Heart right ventricle (tissue), 16 donors: Measurements from ENCODE around the gene OPN1MW3. TPM values are rescaled to one million over a fixed set of nuclear protein-coding genes. Genes with fewer than 3 reads are reported as not detected.
"Not testable (repeated sequence)": the region's sequence is repeated elsewhere in the genome, so short reads cannot be mapped to it uniquely, and the experiment has no call there.

Experiments used
- ATAC-seq, 8 donors: fragments of 200-7000 bp; cut with Tn5 transposase; one replicate each; pipeline ENCODE4 v1.9.1; 2020; ENCODE audit warnings: mild to moderate bottlenecking in 8 of 8, moderate library complexity in 8 of 8, moderate number of reproducible peaks in 1 of 8
- DNase-seq, 2 donors: peaks; one replicate each; pipeline ENCODE4 v3.0.0-alpha.2; 2020
- H3K27ac ChIP-seq, 10 donors: fragments of 200-600 bp; sonication (generic) in 2 of 10; one replicate each; pipeline versions ENCODE4 v1.5.0 to v1.8.0; 2020 to 2022; ENCODE audit warnings: mild to moderate bottlenecking in 3 of 10
- H3K27me3 ChIP-seq, 7 donors: fragments of 200-600 bp; one replicate each; pipeline ENCODE4 v1.8.0; 2021 to 2022; ENCODE audit warnings: mild to moderate bottlenecking in 2 of 7
- H3K36me3 ChIP-seq, 9 donors: fragments of 200-600 bp; sonication (generic) in 1 of 9; one replicate each; pipeline versions ENCODE4 v1.5.0 to v1.8.0; 2020 to 2022; ENCODE audit warnings: mild to moderate bottlenecking in 2 of 9
- H3K4me1 ChIP-seq, 9 donors: fragments of 200-600 bp; sonication (generic) in 1 of 9; one replicate each; pipeline versions ENCODE4 v1.5.0 to v1.8.0; 2020 to 2022; ENCODE audit warnings: mild to moderate bottlenecking in 4 of 9
- H3K4me3 ChIP-seq, 10 donors: fragments of 200-600 bp; sonication (generic) in 2 of 10; one replicate each; pipeline versions ENCODE4 v1.5.0 to v1.8.0; 2020 to 2022; ENCODE audit warnings: mild to moderate bottlenecking in 7 of 10, moderate library complexity in 2 of 10
- H3K9me3 ChIP-seq, 11 donors: fragments of 200-600 bp in 10 of 11; sonication (generic) in 2 of 11; one replicate each; pipeline versions ENCODE4 v1.5.0 to v1.8.0; 2013 to 2022; ENCODE audit warnings: mild to moderate bottlenecking in 2 of 11, control low read depth in 1 of 11, moderate library complexity in 1 of 11
- WGBS, 2 donors: extraction: QIAGEN DNeasy Blood & Tissue Kit; methylation state at CpG; one replicate each; pipeline ENCODE4 v1.1.7; 2013; ENCODE audit warnings: inconsistent platforms in 1 of 2; 5-methylcytosine and 5-hydroxymethylcytosine counted together
- intact Hi-C, 10 donors: fragments of 100-400 bp; cut with DNase I; formaldehyde crosslinking; loops; one replicate each; pipeline versions ENCODE4 v1.11.1 to v1.14.2; 2022
- polyA plus RNA-seq, 2 donors: library from polyadenylated mRNA; stranded (reverse); fragments of 200-250 nt; gene quantifications; one replicate each; pipeline ENCODE4 v1.2.3, GENCODE V29; 2013
- total RNA-seq, 10 donors: library from RNA; stranded (reverse); fragmentation: NEBNext Ultra II Directional in 3 of 10; extraction: Animal tissue kit (Norgen Biotek cat#: 25700) in 3 of 10; gene quantifications; one replicate each; pipeline versions ENCODE4 v1.2.1 to v1.2.4, GENCODE V29; 2021 to 2023
- TF ChIP-seq, protein P1 (sequence below), 9 donors: fragments of 200-600 bp; sonication (generic) in 2 of 9; IDR thresholded peaks; one replicate each; pipeline versions ENCODE4 v1.5.0 to v1.8.0; 2021 to 2022; ENCODE audit warnings: antibody characterized with exemption in 9 of 9, mild to moderate bottlenecking in 5 of 9, moderate library complexity in 1 of 9
- donor health status: Arrhythmogenic right ventricular cardiomyopathy.
- donor health status: ischemic (EF 13 %, LVEDD 7.1; RV severe dilation, severe dysfunction).
- donor health status: healthy with polysubstance abuse.
- donor health status: DM: no; HTN: yes; CAD: no.
- donor health status: DM: no; HTN: no; CAD: no.
- donor health status: ischemic (EF 25% LVEDD 6.9; RV normal size, moderate dysfunction).
- donor health status: ischemic (EF 25% LVEDD 5.7; RV mildly dilated, moderate dysfunction).
- donor health status: healthy.
- donor health status: DM: yes; HTN: yes; CAD: no.
- donor health status: Ischemic cardiomyopathy.
- donor health status: ischemic (EF 35%, LVEDD 5.7; RV mildly dilated, moderate dysfunction).
- donor health status: nonischemic (EF 11% LVEDD 7.7; RV severe dilation, severe dysfunction).
- donor health status: DM: yes; HTN: yes; CAD: no.
- donor health status: PGD.
- donor health status: ischemic (EF 29% LVEDD 5.4; RV normal size, mild dysfunction).
- donor health status: nonischemic (EF 23%, LVEDD 6.1; RV moderate dilation, normal function).

OPN1MW3 gene
- total and polyA plus RNA-seq, 12 donors, result not detected

DNA sequence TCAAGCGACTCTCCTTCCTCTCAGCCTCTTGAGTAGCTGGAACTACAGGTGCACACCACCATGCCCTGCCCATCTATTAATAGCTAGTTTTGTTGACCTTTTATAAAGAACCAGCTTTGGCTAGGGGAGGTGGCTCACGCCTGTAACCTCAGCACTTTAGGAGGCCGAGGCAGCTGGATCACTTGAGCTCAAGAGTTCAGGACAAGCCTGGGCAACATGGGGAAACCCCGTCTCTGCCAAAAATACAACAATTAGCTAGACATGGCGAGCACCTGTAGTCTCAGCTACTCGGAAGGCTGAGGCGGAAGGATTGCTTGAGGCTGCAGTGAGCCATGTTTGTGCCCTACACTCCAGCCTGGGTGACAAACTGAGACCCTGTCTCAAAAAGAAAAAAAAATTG is 40.9 kb downstream of the OPN1MW3 start:
- DNase-seq (no peak), ATAC-seq (no peak)
- Histone ChIP-seq H3K4me3 (no peak overlapping the region), H3K27ac (no peak overlapping the region), H3K4me1 (no peaks in the 10 kb centered on the region), H3K36me3 (no peaks in the 10 kb centered on the region), H3K27me3 (no peaks in the 10 kb centered on the region), H3K9me3 (peaks cover 0 to 11% (median 0%) of the 10 kb centered on the region in 11 donors)
- intact Hi-C loops, result no loop called here
- WGBS, 2 donors, result 80 to 90% methylated on average over 7 of the region's 7 CpGs
- TF ChIP-seq, protein P1, sequence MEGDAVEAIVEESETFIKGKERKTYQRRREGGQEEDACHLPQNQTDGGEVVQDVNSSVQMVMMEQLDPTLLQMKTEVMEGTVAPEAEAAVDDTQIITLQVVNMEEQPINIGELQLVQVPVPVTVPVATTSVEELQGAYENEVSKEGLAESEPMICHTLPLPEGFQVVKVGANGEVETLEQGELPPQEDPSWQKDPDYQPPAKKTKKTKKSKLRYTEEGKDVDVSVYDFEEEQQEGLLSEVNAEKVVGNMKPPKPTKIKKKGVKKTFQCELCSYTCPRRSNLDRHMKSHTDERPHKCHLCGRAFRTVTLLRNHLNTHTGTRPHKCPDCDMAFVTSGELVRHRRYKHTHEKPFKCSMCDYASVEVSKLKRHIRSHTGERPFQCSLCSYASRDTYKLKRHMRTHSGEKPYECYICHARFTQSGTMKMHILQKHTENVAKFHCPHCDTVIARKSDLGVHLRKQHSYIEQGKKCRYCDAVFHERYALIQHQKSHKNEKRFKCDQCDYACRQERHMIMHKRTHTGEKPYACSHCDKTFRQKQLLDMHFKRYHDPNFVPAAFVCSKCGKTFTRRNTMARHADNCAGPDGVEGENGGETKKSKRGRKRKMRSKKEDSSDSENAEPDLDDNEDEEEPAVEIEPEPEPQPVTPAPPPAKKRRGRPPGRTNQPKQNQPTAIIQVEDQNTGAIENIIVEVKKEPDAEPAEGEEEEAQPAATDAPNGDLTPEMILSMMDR (IDR thresholded peaks at IDR 0.05), result no peak

DNA sequence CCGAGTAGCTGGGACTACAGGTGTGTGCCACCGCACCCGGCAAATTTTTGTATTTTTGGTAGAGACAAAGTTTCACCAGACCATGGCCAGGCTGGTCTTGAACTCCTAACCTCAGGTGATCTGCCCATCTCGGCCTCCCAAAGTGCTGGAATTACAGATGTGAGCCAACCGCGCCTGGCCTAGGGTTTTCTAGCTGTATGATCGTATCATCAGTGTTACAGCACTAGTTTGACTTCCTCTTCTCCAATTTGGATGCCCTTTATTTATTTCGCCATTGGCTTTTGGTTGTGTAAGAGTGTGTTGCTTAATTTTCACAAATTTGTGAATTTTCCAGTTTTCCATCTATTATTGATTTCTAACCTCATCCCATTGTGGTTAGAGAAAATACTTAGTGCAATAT is 43.4 kb downstream of the OPN1MW3 start:
- peaks cover 0 to 8% (median 0%) of the 10 kb centered on the region in 9 donors for H3K4me1 ChIP-seq
- DNase-seq, result no peak
- TF ChIP-seq, protein P1 (IDR thresholded peaks at IDR 0.05), result no peak
- peak overlapping the region in 1 of 10 donors; percentile 43 for H3K27ac ChIP-seq
- intact Hi-C loops, result no loop called here
- peaks cover 0 to 7% (median 0%) of the 10 kb centered on the region in 11 donors for H3K9me3 ChIP-seq
- H3K36me3 ChIP-seq, result no peaks in the 10 kb centered on the region
- H3K27me3 ChIP-seq, result peaks cover 0 to 7% (median 0%) of the 10 kb centered on the region in 7 donors
- WGBS, 2 donors, result 90 to 98% methylated on average over 8 of the region's 8 CpGs
- no peak for ATAC-seq
- H3K4me3 ChIP-seq, result no peak overlapping the region

DNA sequence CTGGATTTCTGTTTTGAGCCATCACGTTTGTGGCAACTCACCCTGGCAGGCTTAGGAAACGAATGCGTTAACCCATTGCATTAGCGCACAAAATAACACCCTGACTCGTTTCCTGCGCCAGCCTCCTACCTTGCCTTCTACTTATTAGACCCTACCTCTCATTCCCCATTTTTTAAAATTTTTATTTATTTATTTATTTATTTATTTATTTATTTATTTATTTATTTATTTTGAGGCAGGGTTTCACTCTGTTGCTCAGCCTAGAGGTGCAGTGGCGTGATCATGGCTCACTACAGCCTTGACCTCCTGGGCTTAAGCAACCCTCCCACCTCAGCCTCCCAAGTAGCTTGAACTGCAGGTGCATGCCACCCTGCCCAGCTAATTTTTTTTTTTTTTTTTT is 45.6 kb downstream of the OPN1MW3 start:
- 88 to 90% methylated on average over 6 to 7 of the region's 7 CpGs for WGBS, 2 donors
- not testable (repeated sequence) for ATAC-seq

DNA sequence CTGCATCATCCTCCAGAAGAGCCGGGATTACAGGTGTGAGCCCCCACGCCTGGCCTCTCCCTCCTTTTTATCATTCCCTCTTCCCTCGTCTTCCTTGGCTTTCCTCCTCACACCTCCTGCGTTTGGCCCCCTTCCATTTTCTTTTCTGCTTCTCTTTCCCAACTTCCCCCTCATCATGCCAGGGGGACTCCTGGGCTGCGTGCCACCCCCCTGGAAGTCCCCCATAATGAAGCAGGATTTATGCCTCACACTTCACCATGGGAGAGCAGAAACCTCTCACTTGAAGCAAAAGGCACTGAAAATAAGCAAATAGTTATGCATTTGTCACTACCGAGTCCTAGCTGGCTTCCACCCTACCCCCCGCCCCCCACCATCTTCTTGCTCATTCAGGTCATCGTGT is 46.1 kb downstream of the OPN1MW3 start:
- no peaks in the 10 kb centered on the region for H3K36me3 ChIP-seq
- no peak overlapping the region for H3K27ac ChIP-seq
- 79 to 83% methylated on average over 8 of the region's 8 CpGs for WGBS, 2 donors
- H3K4me1 ChIP-seq, result peaks cover 0 to 15% (median 0%) of the 10 kb centered on the region in 9 donors
- H3K9me3 ChIP-seq, result no peaks in the 10 kb centered on the region
- TF ChIP-seq, protein P1 (IDR thresholded peaks at IDR 0.05), result no peak
- no peak overlapping the region for H3K4me3 ChIP-seq
- H3K27me3 ChIP-seq, result peaks cover 0 to 16% (median 0%) of the 10 kb centered on the region in 7 donors
- intact Hi-C loops, result no loop called here
- no peak for DNase-seq
- ATAC-seq, result no peak

More for the DNA sequence above, 45.6 kb downstream of the OPN1MW3 start:
- H3K36me3 ChIP-seq, intact Hi-C loops, H3K27ac ChIP-seq, H3K4me1 ChIP-seq, H3K9me3 ChIP-seq, H3K4me3 ChIP-seq, DNase-seq: not testable (repeated sequence)
- H3K27me3 ChIP-seq, result peaks cover 0 to 16% (median 0%) of the 10 kb centered on the region in 7 donors

DNA sequence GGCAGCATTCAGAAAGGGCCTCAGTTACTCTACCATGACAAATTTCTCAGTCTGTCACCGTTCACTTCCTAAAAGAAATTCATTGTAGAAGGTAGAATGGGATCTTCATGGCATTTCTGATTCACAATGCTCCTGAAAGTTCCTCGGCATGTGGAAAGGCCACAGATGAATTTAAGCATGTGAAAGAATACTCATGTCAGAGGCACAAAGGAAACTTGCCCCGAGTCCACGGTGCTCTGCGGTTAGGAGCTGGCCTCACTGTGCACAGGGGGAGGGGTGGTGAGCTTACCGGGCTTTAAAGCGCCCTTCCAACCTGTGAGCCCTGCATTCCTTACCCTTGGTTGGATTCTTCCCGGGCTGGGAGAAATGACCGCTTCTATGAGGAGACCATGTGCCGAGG is 47.5 kb downstream of the OPN1MW3 start:
- ATAC-seq (no peak), DNase-seq (no peak)
- intact Hi-C loops, result no loop called here
- TF ChIP-seq, protein P1 (IDR thresholded peaks at IDR 0.05), result no peak
- no peaks in the 10 kb centered on the region for H3K9me3 ChIP-seq
- H3K27ac ChIP-seq, result no peak overlapping the region
- no peak overlapping the region for H3K4me3 ChIP-seq
- peaks cover 0 to 16% (median 0%) of the 10 kb centered on the region in 7 donors for H3K27me3 ChIP-seq
- peaks cover 0 to 21% (median 0%) of the 10 kb centered on the region in 9 donors for H3K4me1 ChIP-seq
- 87 to 90% methylated on average over 10 of the region's 10 CpGs for WGBS, 2 donors
- H3K36me3 ChIP-seq, result no peaks in the 10 kb centered on the region
